A673 (cell line): Measurements from ENCODE around the gene ROBO4. TPM values are rescaled to one million over a fixed set of nuclear protein-coding genes. Genes with fewer than 3 reads are reported as not detected.

Experiments
- BruUV-seq: library from RNA; stranded (reverse); fragments of 400-500 nt; replicated peaks from 2 replicates; lab custom pipeline; 2021; lab: Mats Ljungman, UMichigan
- CTCF ChIA-PET: fragments of 300-600 bp; sonication (Branson Sonifier 250); formaldehyde crosslinking; loops from one replicate; lab custom pipeline; 2022; ENCODE audit warnings: antibody characterized with exemption; lab: Charles Lee
- POLR2A ChIA-PET: fragments of 300-600 bp; sonication (Branson Sonifier 250); formaldehyde crosslinking; loops from one replicate; lab custom pipeline; 2022; ENCODE audit warnings: antibody characterized with exemption; ENCODE audit not compliant: low non-redundant PET; lab: Charles Lee
- DNase-seq: peaks from one replicate; pipeline ENCODE4 v3.0.0-alpha.2; 2015; ENCODE audit warnings: low spot score
- H3K27ac ChIP-seq: fragments of 200-600 bp; sonication (generic); 2 replicates; pipeline ENCODE4 v1.5.1; 2016; ENCODE audit warnings: mixed run types, low read depth, mild to moderate bottlenecking, mixed read lengths, antibody characterized with exemption, low read length; ENCODE audit not compliant: poor library complexity, severe bottlenecking
- H3K27me3 ChIP-seq: fragments of 200-600 bp; sonication (generic); replicated peaks from 2 replicates; pipeline ENCODE4 v1.6.1; 2017; ENCODE audit warnings: mixed run types, low read depth, mild to moderate bottlenecking, mixed read lengths, antibody characterized with exemption, low read length; ENCODE audit not compliant: insufficient read depth, poor library complexity
- H3K36me3 ChIP-seq: fragments of 200-600 bp; sonication (generic); 2 replicates; pipeline ENCODE4 v1.6.1; 2016; ENCODE audit warnings: mixed run types, mild to moderate bottlenecking, mixed read lengths, antibody characterized with exemption, low read length; ENCODE audit not compliant: insufficient read depth, poor library complexity, severe bottlenecking
- H3K4me1 ChIP-seq: fragments of 200-600 bp; sonication (generic); 2 replicates; pipeline ENCODE4 v1.6.1; 2017; ENCODE audit warnings: mixed run types, mild to moderate bottlenecking, mixed read lengths, antibody characterized with exemption, low read length; ENCODE audit not compliant: insufficient read depth, poor library complexity, severe bottlenecking
- H3K4me3 ChIP-seq: fragments of 200-600 bp; sonication (generic); 2 replicates; pipeline ENCODE4 v1.5.1; 2016; ENCODE audit warnings: low read depth, mixed run types, mild to moderate bottlenecking, mixed read lengths, low read length; ENCODE audit not compliant: poor library complexity, severe bottlenecking
- H3K9me3 ChIP-seq: fragments of 200-600 bp; sonication (generic); 2 replicates; pipeline ENCODE4 v1.6.1; 2016; ENCODE audit warnings: mixed run types, low read depth, mild to moderate bottlenecking, mixed read lengths, antibody characterized with exemption, low read length; ENCODE audit not compliant: poor library complexity, severe bottlenecking
- EZH2 ChIP-seq: fragments of 200-600 bp; sonication (generic); IDR thresholded peaks from 2 replicates; pipeline ENCODE4 v1.6.1; 2017; ENCODE audit warnings: borderline replicate concordance, low read depth, mild to moderate bottlenecking, mixed read lengths, antibody characterized with exemption, low read length; ENCODE audit not compliant: poor library complexity, severe bottlenecking
- intact Hi-C: fragments of 100-400 bp; cut with micrococcal nuclease; formaldehyde crosslinking; loops from one replicate; pipeline ENCODE4 v1.10.0; 2022; ENCODE audit not compliant: unreplicated experiment
- total RNA-seq: library from RNA; stranded (reverse); gene quantifications from 2 replicates; pipeline ENCODE4 v1.2.3, GENCODE V29; 2021
- TF ChIP-seq, protein P1 (sequence below): fragments of 300-800, 200-600 bp; sonication (generic); conservative IDR thresholded peaks from 2 replicates; pipeline ENCODE4 v1.5.1; 2017; ENCODE audit warnings: low read depth, mild to moderate bottlenecking, antibody characterized with exemption, low read length, moderate library complexity, mixed read lengths

ROBO4 gene
- total RNA-seq, 1 experiment from 2014 or later, result not detected

DNA sequence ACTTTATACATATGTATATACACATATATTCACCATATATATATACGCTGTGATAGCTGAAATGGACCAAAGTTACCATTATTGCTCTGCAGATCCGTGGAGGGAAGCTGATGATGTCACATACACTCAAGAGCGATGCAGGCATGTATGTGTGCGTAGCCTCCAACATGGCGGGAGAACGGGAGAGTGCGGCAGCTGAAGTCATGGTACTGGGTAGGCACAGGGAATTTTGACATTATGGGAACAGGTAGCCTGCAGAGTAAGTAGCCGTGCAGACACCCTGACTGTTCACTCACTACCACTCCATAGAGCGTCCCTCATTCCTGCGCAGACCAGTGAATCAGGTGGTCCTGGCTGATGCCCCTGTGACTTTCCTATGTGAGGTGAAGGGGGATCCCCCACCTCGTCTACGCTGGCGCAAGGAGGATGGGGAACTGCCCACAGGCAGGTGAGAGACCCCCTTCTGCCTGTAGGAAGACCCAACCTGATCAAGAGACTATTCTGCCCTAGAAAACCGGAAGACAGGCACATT is 27.7 kb downstream of the ROBO4 start:
- intact Hi-C loops, result loop anchor here (10.0 kb wide), 1 partner anchor 465 kb away; no protein-coding TSS in a partner anchor
- ChIA-PET CTCF (no interaction called here), POLR2A (no interaction called here)
- Histone ChIP-seq H3K36me3 (no peaks in the 10 kb centered on the region), H3K4me3 (no peak overlapping the region), H3K27ac (no peak overlapping the region), H3K9me3 (no peaks in the 10 kb centered on the region), H3K27me3 (peaks cover 83% of the 10 kb centered on the region), H3K4me1 (peaks cover 8% of the 10 kb centered on the region)
- DNase-seq, result no peak
- BruUV-seq, result no TSS peak
- TF ChIP-seq, protein P1, sequence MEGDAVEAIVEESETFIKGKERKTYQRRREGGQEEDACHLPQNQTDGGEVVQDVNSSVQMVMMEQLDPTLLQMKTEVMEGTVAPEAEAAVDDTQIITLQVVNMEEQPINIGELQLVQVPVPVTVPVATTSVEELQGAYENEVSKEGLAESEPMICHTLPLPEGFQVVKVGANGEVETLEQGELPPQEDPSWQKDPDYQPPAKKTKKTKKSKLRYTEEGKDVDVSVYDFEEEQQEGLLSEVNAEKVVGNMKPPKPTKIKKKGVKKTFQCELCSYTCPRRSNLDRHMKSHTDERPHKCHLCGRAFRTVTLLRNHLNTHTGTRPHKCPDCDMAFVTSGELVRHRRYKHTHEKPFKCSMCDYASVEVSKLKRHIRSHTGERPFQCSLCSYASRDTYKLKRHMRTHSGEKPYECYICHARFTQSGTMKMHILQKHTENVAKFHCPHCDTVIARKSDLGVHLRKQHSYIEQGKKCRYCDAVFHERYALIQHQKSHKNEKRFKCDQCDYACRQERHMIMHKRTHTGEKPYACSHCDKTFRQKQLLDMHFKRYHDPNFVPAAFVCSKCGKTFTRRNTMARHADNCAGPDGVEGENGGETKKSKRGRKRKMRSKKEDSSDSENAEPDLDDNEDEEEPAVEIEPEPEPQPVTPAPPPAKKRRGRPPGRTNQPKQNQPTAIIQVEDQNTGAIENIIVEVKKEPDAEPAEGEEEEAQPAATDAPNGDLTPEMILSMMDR, result no peak
- TF ChIP-seq EZH2, result no peak

DNA sequence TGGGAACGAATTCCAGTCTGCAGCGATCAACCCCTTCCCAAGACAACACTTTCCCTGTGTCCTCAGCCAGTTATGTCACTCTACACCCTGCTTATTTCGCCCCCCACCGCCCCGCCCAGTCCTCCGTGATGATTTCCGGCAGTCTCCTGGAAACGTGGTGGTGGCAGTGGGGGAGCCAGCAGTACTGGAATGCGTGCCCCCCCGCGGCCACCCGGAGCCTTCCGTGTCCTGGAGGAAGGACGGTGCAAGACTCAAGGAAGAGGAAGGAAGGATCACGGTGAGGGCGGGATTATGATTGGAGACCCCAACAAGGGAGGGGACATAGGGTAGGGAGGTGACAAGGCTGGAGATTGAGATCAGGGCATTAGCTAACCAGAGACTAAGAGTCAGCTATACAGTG is 28.3 kb downstream of the ROBO4 start:
- BruUV-seq, result no TSS peak
- intact Hi-C loops, result loop anchor here (10.0 kb wide), 1 partner anchor 465 kb away; no protein-coding TSS in a partner anchor
- no peak for TF ChIP-seq EZH2
- TF ChIP-seq, protein P1, result no peak
- Histone ChIP-seq H3K36me3 (no peaks in the 10 kb centered on the region), H3K27me3 (peaks cover 89% of the 10 kb centered on the region), H3K4me3 (no peak overlapping the region), H3K9me3 (no peaks in the 10 kb centered on the region), H3K27ac (no peak overlapping the region), H3K4me1 (peaks cover 8% of the 10 kb centered on the region)
- ChIA-PET CTCF (no interaction called here), POLR2A (no interaction called here)
- DNase-seq, result no peak

DNA sequence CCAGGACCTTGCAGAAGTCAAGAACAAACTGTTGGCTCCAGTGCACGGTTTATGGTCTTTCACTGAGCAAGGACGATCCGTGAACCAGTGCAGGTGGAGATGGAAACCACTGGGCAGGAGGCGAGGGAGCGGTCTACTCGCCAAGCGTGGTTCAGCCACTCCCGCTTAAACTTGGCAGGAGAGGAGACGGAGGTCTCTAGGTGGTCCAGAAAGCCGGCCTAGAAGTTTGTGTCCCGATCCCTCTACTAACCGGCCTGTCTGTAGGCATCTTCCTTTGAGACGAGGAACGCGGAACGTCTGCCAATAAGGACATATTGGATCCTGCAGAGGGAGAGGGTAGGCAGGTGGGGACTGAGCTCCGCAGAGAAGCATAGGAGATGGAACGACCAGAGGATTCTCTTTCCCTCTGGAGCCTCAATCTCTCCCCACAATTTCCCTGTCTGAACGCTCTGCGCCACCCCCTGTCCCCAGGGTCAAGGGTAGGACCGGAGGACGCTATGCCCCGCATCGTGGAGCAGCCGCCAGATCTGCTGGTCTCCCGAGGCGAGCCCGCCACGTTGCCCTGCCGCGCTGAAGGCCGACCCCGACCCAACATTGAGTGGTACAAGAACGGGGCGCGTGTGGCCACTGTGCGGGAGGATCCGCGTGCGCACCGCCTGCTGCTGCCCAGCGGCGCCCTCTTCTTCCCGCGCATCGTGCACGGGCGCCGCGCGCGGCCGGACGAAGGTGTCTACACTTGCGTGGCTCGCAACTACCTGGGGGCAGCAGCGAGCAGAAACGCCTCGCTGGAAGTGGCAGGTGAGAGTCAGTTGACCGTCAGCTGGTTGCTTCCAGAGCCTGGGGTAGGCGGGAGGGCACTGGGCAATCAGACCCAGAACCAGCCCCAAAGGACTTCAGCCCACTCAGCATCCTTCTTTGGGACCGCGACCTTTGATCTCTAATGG is 29.1 kb downstream of the ROBO4 start:
- Histone ChIP-seq H3K4me3 (no peak overlapping the region), H3K27me3 (peaks cover 96% of the 10 kb centered on the region)
- TF ChIP-seq, protein P1, result no peak
- TF ChIP-seq EZH2, result peak; percentile 91

More for the DNA sequence above, 29.1 kb downstream of the ROBO4 start:
- ChIA-PET POLR2A (no interaction called here), CTCF (no interaction called here)
- no TSS peak for BruUV-seq
- H3K4me1 ChIP-seq, result peaks cover 8% of the 10 kb centered on the region
- intact Hi-C loops, result loop anchor here (10.0 kb wide), 1 partner anchor 464 kb away; no protein-coding TSS in a partner anchor
- H3K27ac ChIP-seq, result no peak overlapping the region
- no peak for DNase-seq
- no peaks in the 10 kb centered on the region for H3K9me3 ChIP-seq
- no peaks in the 10 kb centered on the region for H3K36me3 ChIP-seq
